Kidney glomerular epithelial cell (primary cell): Measurements from ENCODE around the gene CLIC6.
"Not testable (repeated sequence)": the region's sequence is repeated elsewhere in the genome, so short reads cannot be mapped to it uniquely, and the experiment has no call there.

Source experiments
- DNase-seq: peaks from one replicate; lab custom pipeline; 2025; lab: John Stamatoyannopoulos, UW

CLIC6 gene

DNA sequence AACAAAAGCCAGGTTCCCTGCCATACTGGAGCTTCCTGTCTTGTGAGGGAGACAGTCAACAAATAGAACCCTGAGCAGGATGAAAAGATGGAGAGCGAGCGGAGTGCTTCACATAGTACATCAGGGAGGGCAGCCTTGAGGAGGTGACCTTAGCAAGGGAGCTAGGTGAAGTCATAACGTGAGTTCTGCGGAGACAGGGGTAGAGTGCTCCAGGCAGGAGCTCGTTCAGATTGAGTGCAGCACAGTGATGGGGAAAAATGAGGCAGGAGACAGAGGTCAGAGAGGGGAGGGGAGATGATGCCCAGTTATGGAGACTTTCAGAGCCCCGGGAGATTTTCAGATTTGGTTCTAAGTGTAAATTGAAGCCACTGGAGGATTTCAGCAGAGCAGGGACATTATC, 15.3 kb upstream of the CLIC6 start:
- no peak for DNase-seq

DNA sequence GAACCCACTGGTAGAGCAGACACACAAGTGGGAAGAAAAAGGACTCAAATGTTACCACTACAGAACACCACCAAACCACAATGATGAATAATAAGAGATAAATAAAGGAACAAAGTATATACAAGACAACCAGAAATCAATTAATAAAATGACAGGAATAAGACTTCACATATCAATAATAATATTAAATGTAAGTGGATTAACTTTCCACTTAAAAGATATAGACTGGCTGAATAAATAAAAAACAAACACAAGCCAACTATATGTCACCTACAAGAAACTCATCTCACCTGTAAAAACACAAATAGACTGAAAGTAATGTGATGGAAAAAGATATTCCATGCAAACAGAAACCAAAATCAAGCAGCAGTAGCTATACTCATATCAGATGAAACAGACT, 6.9 kb upstream of the CLIC6 start:
- no peak for DNase-seq

DNA sequence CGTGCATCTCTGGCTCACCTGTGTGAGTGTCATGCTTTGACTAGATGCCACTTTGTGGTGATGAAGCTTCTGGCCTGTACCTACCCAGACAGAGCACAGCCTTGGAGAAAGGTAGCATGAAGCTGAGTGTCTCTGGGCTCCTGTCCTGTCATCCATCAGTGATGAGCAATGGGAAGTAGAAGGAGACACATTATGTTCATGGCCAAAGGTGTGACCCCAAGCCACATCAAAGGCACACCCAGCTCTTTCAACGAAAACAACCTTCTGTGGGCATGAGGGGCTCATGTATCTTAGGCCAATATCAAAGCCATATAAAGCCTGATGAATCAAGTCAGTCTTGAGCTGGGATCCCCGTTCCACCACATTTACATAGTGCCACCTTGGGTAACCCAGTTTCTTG, 1.0 kb upstream of the CLIC6 start:
- no peak for DNase-seq

DNA sequence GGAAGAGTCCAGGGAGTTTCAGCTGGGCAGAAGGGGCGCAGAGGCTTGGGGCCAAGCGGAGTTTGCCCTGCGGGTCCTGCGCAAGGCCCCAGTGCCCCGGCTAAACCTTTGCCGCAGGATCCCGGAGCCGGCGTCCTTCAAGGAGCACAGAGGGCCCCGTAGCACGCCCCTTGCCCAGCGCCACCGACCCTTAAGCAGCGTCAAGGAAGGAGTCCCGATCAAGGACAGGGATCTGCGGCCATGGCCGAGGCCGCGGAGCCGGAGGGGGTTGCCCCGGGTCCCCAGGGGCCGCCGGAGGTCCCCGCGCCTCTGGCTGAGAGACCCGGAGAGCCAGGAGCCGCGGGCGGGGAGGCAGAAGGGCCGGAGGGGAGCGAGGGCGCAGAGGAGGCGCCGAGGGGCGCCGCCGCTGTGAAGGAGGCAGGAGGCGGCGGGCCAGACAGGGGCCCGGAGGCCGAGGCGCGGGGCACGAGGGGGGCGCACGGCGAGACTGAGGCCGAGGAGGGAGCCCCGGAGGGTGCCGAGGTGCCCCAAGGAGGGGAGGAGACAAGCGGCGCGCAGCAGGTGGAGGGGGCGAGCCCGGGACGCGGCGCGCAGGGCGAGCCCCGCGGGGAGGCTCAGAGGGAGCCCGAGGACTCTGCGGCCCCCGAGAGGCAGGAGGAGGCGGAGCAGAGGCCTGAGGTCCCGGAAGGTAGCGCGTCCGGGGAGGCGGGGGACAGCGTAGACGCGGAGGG, 520 bp downstream of the CLIC6 start:
- DNase-seq = no peak

DNA sequence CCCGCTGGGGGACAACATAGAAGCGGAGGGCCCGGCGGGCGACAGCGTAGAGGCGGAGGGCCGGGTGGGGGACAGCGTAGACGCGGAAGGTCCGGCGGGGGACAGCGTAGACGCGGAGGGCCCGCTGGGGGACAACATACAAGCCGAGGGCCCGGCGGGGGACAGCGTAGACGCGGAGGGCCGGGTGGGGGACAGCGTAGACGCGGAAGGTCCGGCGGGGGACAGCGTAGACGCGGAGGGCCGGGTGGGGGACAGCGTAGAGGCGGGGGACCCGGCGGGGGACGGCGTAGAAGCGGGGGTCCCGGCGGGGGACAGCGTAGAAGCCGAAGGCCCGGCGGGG, 1.1 kb downstream of the CLIC6 start:
- DNase-seq = not testable (repeated sequence)

DNA sequence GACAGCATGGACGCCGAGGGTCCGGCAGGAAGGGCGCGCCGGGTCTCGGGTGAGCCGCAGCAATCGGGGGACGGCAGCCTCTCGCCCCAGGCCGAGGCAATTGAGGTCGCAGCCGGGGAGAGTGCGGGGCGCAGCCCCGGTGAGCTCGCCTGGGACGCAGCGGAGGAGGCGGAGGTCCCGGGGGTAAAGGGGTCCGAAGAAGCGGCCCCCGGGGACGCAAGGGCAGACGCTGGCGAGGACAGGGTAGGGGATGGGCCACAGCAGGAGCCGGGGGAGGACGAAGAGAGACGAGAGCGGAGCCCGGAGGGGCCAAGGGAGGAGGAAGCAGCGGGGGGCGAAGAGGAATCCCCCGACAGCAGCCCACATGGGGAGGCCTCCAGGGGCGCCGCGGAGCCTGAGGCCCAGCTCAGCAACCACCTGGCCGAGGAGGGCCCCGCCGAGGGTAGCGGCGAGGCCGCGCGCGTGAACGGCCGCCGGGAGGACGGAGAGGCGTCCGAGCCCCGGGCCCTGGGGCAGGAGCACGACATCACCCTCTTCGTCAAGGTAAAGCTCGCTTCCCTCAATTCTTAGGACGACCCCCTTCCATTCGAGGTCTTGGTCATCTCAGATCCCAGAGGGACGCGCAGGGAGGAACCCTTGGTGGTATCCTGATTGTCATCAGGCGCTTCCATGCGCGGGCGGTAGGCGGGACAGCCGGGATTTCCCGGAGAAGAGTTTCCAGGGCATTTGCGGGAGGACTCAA, 1.6 kb downstream of the CLIC6 start:
- no peak for DNase-seq

DNA sequence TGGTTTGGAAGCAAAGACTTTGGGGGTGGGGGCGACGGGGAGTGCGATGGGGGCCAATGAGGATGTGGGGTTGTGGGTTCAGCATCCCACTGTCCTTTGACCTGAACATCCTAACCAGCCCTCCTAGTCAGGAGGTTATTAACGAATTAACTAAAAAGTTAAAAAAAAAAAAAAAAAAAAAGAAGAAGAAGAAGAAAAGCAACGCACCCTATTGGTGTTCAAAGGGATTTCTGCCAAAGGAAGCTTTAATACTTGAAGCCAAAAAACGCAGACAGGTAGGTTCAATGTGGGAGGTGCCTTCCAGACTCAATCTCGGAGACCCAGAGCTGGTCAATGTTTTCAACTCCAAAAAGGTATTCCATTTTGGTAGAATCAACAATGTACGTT, 2.2 kb downstream of the CLIC6 start:
- no peak for DNase-seq

DNA sequence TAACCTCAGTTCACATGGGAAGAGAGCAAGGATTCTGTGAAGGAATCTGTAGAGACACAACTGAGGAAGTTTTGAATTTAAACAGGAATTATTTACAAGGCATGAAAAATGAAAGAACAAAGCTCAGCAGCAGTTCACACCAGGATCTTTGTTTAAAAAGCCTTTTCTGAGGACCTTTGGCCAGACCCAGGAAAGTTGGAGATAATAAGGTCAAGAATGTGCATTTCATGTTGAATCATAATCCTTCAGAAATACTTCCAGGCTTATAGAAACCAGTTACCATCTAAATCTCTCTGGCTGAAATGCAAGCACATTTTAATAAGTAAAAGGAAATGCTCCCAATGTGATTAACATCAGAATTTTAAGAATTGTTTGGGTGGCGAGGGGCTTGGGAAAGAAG, 2.7 kb downstream of the CLIC6 start:
- DNase-seq = no peak

DNA sequence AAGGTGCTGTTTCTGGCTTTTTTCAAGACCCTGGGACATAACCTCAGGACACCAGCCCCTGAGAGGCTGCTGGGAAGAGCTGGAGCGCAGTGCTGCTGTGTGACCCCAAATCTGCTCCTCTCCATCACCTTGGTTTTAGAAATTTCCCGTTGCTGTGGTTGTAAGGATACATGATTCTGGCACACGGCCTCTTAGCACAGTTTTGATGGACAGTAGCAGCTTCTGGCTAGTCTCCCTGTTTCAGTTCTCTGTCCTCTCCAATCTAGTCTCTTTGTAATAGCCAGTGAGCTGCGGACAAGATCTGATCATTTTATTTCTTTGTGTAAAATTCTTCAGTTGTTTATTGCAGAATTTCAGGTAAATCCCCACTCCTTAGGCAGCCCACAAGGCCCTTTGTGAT, 3.1 kb downstream of the CLIC6 start:
- DNase-seq = no peak

DNA sequence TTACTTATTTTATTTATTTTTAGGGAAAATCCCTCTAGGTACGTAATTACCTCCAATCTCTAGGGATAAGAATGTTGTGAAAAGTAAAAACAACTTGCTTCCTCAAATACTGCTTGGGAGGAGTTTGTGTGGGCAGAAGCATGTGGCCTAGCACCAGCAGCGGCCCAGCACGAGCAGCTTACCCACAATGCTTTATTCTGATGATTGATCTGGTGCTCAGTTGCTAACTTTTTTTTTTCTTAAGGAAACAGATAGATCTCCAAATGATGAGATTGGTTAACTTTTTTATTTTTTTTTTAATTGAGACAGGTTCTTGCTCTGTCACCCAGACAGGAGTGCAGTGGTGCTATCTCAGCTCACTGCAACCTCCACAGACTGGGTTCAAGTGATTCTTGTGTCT, 4.2 kb downstream of the CLIC6 start:
- no peak for DNase-seq

DNA sequence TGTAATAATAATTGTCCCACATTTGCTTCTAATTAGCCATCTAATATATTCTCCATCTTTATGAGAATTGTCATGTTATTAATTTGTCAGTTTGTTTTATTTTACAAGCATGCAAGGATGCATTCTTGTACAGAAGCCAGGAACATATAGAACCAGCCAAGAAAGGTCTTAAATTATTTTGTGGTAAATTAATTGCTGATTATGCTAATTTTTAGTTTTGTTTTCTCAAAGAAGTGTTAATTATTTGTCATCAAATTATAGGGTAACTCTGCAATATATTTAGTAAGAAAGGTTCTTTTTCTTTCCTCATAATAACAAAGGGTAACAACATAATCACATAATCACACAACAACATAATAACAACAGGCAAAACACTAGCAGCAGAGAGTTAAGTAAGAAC, 5.7 kb downstream of the CLIC6 start:
- DNase-seq = no peak

DNA sequence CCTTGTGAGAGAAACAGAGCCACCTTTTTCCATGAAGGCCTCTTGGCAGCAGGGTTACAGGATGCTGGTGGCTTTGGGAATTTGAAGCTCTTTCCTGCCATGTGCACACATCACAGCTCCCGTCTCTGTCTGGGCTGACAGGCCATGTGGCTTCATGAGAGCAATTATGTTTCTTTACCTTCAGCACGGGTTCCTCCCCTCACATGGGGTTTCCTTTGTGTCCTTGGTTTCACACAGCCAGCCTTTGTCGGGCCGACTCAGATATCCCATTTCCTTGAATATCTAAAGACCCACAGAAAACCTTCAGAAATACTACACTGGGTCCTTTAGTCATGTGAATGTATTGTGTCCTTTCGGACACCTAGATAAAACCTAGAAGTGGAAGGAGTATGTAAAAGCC, 7.1 kb downstream of the CLIC6 start:
- DNase-seq = no peak

DNA sequence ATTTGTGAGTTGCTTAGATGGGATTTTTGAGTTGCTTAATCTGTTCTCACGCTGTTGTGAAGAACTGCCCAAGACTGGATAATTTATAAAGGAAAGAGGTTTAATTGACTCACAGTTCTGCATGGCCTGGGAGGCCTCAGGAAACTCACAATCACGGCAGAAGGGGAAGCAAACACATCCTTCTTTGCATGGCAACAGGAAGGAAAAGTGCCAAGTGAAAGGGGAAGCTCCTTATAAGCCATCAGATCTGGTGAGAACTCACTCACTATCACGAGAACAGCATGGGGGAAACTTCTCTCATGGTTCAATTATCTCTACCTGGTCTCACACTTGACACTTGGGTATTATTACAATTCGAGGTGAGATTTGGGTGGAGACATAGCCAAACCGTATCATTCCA, 10.3 kb downstream of the CLIC6 start:
- DNase-seq = no peak

DNA sequence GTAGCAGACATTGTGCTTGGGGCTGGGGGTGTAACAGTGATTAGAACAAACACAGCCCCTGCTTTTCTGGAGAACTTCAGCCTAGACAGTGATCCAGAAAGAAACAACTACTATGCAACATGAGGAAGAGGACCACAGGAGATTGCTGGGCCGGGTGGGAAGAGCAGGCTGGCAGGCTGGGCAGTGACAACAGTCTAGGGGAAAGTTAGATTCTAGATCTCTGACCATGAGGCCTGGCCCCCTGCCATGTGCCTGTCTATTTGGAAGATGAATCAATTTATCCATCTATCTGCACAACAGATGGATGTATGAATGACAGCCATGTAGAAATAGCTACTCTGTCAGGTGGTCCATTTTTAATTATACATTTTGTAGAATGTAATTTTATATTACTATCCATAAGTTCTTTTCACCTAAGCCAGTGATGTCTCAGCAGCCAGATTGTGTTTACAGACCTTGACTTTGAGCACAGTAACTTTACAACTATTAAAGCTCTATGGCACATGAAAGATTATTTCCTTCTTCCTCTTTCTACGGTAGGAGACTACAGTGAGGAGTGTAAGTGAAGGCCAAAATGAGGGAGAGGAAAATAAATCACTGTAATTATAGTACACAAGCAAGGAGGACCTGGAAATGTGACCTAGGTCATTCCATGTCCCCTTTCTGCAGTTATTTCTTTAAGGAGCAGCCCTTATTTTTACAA, 15.5 kb downstream of the CLIC6 start:
- DNase-seq = no peak

DNA sequence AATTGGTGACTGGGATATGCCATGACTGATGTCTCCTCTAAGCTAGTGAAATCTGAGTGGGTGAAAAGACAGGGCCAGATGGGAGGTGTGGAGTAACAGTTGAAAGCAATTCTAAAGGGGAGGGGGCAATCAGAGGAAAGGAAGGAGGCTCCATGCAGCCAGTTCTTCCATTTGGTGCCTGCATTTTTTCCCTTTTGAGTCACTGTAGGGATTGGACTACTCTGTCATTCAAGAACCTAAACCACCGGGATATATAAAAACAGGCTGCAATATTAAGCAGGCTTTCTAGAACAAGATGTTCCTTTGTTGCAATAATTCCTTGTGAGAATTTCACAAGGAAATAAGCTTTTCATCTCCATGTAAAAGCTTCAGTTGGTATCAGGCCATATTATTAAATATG, 18.3 kb downstream of the CLIC6 start:
- DNase-seq = no peak

DNA sequence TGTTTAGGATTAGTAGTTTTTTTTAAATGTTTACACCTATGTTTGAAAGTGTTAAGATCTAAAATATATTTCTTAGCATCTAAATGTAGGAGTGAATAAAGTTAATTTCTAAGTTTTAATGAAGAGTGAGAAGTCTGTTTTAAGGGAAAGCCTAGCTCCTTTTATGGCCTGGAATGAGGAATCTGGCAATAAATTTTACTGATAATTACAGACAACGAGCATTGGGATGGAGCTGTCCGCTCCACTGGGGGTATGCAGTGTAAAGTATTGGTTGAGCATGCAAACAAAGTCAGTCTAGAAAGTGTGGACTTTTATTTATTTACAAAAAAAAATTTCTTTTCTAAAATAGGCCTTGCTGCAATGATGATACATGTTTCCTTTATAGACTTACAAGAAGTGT, 19.0 kb downstream of the CLIC6 start:
- no peak for DNase-seq

DNA sequence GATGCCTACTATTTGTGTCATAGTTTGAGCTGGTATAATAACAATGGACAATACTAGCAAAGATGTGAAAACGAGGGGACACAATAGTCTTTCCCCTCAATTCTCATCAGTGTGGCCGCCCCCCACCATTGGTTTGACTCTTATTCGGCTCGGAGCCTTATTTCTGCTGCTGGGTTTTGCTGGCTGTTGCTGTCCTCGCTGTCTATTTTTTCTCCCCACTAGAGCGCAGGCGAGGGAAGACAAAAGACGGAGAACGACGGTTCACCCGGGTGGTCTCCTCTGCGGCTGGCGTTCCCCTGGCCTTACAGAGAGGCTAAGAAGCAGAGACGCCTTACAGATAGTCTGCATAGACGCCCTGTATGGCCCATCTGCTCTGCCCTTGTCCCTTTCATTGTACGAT, 19.4 kb downstream of the CLIC6 start:
- peak; percentile 30 for DNase-seq

DNA sequence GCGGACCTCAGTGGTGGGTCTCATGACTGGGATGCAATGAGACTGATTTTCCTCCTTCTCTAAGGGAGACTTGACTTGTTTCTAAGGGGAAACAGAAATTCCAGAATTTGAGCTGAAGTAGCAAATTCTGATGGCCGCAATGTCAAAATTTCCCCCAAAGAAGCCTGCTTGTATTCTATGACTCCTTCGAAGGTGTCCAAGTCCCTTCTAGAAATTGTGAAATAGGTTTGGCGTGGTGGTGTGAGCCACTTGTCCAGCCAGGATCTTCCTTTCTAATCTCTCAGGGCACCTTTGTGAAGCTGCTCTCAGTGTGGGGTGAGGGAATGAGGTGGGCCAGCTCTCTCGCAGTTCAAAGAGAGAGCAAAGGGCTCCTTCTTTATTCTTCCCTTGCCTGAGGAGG, 19.9 kb downstream of the CLIC6 start:
- no peak for DNase-seq

DNA sequence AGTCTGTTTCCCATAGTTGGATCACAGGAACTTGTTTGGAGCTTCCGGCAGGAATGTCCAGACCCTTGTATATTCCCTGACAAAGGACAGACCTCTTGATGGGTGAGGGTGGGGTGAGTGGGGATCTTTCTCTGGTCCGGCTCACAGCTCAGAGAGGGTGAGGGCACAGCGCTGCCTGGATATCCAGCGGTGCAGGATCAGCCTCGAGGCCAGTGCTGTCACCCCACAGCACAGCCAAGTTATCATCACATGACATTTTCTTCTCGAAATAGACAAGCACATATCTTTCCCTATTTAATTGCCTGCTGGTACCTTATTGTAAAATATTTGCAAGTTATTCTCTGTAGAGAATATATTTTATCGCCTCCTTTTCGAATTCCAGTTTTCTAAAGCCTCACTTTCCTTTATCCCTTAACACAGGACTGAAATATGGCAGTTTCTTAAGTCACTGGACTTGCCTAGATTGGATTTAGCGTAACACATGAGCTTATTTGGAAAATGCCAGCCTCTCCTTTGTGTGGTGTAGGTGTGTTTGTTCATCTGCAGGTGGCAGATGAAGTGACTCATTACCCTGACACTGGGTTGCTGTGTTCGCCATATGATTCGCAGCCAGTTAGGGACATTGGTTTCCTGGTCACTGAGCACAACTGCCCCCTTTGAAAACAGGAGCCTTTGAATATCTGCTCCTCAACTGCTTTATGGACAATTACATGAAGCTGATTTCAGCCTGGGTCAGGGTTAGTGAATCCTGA, 21.4 kb downstream of the CLIC6 start:
- no peak for DNase-seq

DNA sequence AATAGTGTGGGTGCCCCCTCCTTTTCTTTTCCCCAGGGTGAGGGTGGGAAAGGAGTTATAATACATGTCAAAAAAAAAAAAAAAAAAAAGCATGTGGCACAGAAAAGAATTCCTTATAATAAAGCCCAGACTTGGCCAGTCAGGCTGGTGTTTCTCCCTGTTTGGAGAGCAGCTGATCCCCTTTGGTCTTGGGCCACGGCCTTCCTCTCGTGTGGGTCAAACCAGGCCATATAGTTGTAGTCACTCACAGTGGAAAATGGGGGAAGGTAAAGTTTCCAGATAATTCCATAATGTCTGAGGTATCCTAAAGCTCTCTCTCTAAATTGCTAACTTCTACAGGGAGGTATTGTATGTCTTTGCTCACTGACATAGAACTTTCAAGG, 22.0 kb downstream of the CLIC6 start:
- DNase-seq = no peak

DNA sequence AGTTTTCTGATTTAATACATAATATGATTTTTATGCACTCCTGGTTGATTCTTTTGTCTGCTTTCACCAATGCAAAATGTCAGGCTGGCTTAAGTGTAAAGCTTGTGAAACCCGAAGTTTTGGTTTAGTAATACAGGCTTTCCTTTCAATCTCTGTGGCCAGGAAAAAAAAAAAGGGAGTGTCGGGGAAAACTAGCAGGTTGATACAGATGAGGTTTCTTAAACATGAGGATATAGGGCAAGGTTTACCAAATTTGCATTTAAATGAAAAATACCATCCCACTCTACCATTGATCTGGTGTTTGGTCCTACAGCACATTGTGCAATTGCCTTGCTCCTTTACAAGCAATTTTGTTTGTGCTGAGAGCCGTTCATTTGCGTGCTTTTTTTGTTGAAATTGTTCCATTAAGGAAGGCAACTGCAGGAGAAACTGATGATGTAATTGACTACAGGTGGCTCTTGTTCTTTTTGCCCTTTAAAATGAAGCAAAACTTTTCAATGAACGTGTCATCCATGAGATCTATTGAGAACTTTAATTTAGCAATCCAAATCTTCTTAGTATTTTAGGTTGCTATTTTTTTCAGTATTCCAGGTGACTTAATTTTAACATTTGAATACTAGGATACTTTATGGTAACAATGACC, 22.7 kb downstream of the CLIC6 start:
- no peak for DNase-seq

DNA sequence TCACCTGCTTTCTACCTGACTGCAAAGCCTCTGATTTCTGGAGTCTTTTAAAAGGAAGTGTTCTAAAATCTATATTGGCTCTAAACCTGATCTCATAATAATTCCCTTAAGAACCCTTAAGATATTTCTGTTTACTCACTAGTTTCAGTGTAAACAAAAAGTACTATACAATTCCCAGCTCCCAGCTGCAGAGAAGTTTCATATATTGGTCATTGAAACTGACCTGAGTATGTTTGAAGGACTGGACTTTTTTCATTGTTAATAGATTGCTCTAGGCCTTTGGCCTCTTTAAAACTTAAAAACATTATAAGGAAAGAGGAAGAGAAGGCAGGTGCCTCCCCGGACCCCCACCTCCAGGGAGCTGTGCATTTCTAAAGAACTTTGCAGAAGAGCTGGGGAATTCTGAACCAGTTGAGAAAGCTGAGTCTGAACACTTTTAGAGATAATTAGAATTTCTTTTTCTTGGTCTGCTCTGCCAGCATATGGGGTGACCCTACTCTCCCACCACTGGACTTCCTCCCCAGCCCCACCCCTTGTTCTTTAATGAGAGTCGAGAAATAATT, 23.7 kb downstream of the CLIC6 start:
- DNase-seq = no peak
